GM23248 (cell line): ENCODE data around the gene PIK3CD.

Experiments used
- EZH2 ChIP-seq: fragments of 200-600 bp; sonication (generic); IDR thresholded peaks from 2 replicates; pipeline ENCODE4 v1.6.1; 2018; ENCODE audit warnings: antibody characterized with exemption, mild to moderate bottlenecking; ENCODE audit not compliant: insufficient read depth, poor library complexity, severe bottlenecking
- EZH2phosphoT487 ChIP-seq: fragments of 200-600 bp; sonication (generic); IDR thresholded peaks from 2 replicates; pipeline ENCODE4 v1.6.1; 2018; ENCODE audit warnings: antibody characterized with exemption, moderate library complexity, mild to moderate bottlenecking, low read depth; ENCODE audit not compliant: insufficient read depth

GRCh38 chr1:9604836-9605235, 46.7 kb upstream of the PIK3CD start:
- no peak for TF ChIP-seq EZH2
- TF ChIP-seq EZH2phosphoT487, result no peak
